DMS114 treated with DMSO at 0.1 percent for 48 hours (cell line): ENCODE results near the gene ZBTB8OS.
"Not testable (repeated sequence)": the region's sequence is repeated elsewhere in the genome, so short reads cannot be mapped to it uniquely, and the experiment has no call there.

ENCODE experiments used
- DNase-seq: peaks from one replicate; lab custom pipeline; 2025; ENCODE audit not compliant: unreplicated experiment; lab: John Stamatoyannopoulos, UW

The ZBTB8OS gene

DNA sequence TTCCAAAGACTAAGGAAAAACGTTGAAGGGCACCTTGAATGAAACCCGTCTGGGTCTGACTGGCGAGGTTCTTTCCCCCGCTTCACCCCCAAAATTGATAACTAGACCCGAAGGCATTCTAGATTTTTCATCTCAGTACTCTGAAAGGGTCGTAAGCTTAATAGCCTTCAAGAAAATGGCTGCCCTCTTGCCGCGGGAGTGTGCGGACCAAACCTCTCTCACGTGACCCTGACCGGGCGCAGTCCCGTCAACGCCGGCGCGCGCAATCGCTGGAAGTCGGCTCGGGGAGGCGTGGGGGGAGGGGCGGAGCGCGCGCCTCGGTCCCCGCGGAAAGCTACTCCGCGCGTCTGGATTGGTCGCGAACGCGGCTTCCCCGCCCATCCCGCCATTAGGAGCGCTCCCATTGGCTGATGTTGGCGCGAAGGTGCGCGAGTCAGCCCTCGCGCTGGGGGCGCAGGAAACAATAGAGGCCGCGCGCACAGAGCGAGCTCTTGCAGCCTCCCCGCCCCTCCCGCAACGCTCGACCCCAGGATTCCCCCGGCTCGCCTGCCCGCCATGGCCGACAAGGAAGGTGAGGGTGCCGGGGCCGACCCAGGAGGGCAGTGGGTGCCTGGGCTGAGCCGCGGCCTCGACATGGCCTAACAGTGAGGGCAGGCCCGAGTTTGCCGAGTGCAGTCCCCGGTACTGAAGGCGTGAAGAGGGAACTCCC, 556 bp upstream of the ZBTB8OS start, which contains the start of gene RBBP4:
TSS of gene RBBP4 (plus strand) at position 457 of the 709 bp plus-strand sequence. CDS start at position 556, 99 bp downstream.
- peak; percentile 96 for DNase-seq

DNA sequence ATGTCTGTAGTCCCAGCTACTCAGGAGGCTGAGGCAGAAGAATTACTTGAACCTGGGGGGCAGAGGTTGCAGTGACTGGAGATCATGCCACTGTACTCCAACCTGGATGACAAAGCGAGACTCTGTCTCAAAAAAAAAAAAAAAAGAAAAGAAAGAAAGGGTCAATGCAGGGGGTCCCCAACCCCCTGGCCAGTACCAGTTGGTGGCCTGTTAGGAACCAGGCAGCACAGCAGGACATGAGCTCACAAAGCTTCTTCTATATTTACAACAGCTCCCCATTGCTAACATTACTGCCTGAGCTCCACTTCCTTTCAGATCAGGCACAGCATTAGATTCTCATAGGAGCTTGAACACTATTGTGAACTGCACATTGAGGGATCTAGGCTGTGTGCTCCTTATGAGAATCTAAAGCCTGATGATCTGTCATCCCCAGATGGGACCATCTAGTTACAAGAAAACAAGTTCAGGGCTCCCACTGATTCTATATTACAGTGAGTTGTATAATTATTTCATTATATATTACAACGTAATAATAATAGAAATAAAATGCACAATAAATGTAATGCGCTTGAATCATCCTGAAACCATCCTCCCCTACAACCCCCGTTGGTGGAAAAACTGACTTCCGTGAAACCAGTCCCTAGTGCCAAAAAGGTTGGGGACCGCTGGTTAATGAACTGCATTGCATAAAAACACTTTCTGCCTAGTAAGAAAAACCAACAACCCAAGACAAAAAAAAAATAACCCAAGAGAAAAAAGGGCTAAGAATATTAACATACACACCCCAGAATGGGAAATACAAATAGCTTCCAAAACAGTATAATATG, 2.8 kb downstream of the ZBTB8OS start:
- DNase-seq: no peak

DNA sequence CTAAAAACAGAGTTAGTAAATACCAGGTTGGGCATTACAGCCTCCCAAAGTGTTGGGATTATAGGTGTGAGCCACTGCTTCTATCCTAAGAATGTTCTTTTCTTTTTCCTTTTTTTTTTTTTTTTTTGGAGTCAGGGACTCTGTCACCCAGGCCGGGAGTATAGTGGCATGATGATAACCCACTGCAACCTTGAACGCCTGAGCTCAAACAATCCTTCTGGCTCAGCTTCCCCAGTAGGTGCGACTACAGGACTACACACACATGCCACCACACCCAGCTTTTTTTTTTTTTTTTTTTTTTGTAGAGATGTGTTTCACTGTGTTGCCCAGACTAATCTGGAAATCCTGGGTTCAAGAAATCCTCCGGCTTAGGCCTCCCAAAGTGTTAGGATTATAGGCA, 5.9 kb downstream of the ZBTB8OS start:
- no peak for DNase-seq

DNA sequence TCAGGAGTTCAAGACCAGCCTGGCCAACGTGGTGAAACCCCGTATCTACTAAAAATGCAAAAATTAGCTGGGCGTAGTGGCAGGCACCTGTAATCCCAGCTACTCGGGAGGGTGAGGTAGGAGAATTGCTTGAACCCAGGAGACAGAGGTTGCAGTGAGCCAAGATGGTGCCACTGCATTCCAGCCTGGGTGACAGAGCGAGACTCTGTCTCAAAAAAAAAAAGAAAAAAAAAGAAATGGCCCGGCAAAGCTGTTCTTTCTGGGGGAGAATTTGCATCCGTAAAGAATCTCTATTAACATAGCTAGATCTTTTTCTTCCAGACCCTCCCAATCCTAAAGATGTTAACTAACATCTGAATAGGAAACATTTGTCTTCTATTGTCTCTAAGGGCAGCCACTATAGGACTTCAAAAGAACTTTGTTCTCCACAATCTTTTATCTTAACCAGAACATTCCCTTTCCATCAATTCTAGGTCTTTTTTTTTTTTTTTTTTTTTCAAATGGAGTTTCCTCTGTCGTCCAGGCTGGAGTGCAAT, 8.0 kb downstream of the ZBTB8OS start:
- not testable (repeated sequence) for DNase-seq

DNA sequence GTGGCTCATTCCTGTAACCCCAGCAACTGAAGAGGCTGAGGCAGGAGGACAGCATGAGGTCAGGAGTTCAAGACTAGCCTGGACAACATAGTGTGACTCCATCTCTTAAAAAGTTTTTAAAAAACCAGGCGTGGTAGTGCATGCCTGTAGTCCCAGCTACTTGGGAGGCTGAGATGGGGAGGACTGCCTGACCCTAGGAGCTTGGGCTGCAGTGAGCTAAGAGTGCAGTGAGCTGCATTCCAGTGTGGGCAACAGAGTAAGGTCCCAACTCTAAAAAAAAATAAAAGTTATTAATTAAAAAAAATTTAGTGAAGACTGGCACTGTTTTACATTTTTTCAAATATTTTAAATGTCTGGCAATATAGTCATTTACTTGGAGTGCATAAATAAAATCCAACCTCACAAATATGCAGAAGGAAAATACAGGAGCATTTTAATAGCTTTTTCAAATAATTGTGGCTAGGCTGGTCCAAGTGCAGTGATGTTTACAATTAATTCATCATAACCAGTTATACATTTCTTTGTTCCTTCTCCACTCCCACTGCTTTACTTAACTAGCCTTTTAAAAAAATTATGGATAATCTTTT, 10.8 kb downstream of the ZBTB8OS start:
- no peak for DNase-seq

DNA sequence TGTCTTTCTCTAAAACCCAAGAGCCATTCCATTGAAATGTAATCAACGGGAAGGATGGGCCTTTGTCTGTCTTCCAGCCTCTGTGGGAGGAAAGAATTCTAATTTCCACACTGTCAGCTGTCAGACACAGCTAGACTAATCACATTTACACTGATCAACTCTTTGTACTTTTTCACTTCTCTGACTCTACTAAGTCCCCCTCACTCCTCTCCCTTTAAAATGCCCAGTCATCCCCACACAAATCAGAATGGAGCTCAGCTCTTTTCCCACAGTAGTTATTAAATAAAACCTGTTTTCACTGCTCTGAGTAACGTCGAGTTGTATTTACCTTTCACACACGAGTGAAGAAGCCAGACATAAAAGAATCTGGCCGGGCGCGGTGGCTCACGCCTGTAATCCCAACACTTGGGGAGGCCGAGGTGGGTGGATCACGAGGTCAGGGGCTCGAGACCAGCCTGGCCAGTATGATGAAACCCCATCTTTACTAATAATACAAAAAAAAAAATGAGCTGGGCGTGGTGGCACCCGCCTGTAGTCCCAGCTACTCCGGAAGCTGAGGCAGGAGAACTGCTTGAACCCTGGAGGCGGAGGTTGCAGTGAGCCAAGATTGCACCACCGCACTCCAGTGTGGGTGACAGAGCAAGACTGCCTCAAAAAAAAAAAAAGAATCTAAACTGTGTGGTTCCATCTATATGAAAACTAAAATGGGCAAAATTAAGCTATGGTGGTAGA, 13.3 kb downstream of the ZBTB8OS start:
- no peak for DNase-seq

DNA sequence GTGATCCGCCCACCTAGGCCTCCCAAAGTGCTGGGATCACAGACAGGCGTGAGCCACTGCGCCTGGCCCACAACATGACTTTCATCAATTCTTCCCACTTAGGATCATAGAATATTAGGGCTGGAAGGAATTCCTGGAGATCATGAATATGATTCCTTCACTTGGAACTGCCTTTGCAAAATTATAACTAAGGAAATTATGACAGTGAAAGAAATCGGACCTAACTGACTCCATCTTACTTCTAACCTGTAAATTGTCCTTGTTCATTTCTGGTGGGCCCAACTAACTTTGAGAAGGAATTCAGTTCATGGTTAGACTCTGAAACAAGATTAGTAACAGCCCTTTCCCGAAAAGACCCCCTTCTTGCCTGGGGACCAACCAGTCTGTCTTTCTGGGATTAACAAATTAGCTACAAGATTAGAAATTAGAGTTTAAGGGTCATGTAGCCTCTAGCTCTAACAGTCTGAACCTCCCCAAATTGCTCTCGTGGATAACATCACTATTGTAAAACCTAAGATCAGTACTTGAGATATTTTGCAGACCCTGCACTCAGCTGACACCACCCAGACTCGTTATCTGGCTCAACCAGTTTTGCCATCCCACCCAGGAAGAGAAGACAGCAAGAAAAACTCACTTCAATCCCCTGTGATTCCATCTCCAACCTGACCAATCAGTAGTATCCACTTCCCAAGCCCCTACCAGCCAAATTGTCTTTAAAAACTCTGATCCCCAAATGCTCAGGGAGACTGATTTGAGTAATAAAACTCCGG, 14.7 kb downstream of the ZBTB8OS start:
- no peak for DNase-seq

DNA sequence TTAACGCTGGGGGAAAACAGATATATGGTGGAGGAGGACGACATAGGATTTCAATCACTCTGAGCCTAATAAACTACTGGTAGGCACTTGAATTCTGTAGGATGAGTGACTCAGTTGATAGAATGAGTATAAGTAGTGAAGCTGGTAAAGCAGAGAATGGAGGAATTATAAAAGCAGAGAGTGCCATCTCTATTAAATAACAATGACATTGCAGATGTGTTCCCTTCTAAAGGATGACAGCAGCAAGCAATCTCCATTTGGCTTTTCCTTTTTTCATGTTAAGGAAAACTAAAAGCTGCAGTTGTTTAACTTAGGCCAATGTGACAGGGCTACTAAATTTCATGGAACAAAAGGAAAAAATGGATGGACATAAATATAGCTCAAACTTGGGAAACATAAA, 17.5 kb downstream of the ZBTB8OS start:
- no peak for DNase-seq

DNA sequence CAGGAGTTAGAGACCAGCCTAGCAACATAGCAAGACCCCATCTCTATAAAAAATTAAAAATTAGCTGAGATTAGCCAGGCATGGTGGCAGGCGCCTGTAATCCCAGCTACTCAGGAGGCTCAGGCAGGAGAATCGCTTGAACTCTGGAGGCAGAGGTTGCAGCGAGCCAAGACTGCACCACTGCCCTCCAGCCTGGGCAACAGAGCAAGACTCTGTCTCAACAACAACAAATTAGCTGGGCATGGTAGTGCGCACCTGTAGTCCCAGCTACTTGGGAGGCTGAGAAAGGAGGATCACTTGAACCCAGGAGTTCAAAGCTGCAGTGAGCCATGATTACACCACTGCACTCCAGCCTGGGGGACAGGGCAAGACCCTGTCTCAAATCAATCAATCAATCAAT, 20.2 kb downstream of the ZBTB8OS start:
- not testable (repeated sequence) for DNase-seq

DNA sequence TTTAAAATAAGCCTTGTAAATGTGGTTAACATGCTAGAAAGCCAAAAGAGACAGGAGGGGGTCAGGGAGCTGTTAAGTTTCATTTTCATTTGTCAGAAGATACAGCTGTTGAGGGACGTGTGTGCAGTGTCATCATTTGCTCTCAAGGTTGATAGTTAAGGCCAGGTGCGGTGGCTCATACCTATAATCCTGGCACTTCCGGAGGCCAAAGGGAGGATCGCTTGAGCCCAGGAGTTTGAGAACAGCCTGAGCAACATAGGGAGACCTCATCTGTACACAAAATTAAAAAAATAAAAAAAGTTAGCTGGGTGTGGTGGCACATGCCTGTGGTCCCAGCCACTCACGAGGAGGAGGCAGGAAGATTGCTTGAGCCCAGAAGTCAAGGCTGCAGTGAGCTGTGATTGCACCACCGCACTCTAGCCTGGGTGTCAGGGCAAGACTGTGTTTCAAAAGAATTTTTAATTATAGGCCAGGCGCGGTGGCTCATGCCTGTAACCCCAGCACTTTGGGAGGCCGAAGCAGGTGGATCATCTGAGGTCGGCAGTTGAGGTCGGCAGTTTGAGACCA, 22.7 kb downstream of the ZBTB8OS start:
- no peak for DNase-seq

DNA sequence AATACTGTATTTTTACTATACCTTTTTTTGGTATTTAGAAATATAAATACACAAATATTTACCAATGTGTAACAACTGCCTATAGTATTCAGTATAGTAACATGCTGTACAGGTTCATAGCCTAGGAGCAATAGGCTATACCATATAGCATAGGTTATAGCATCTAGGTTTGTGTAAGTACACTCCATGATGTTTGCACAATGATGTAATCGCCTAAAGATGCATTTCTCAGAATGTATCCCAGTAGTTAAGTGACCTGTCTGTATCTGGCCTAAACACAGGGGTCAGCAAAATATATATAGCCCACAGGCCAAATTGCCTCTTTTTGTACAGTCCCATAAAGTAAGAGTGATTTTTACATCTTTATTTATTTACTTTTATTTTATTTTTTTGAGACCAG, 24.2 kb downstream of the ZBTB8OS start:
- DNase-seq: no peak

DNA sequence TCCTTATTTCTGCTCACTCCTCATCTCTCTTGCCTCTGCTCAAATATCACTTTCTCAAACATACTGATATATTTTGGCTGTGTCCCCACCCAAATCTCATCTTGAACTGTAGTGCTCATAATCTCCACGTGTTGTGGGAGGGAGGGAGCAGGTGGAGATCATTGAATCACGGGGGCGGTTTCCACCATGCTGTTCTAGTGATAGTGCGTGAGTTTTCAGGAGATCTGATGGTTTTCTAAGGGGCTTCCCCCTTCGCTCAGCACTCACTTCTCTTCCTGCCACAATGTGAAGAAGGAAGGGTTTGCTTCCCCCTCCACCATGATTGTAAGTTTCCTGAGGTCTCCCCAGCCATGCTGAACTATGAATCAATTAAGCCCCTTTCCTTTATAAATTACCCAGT, 26.6 kb downstream of the ZBTB8OS start:
- DNase-seq: no peak

DNA sequence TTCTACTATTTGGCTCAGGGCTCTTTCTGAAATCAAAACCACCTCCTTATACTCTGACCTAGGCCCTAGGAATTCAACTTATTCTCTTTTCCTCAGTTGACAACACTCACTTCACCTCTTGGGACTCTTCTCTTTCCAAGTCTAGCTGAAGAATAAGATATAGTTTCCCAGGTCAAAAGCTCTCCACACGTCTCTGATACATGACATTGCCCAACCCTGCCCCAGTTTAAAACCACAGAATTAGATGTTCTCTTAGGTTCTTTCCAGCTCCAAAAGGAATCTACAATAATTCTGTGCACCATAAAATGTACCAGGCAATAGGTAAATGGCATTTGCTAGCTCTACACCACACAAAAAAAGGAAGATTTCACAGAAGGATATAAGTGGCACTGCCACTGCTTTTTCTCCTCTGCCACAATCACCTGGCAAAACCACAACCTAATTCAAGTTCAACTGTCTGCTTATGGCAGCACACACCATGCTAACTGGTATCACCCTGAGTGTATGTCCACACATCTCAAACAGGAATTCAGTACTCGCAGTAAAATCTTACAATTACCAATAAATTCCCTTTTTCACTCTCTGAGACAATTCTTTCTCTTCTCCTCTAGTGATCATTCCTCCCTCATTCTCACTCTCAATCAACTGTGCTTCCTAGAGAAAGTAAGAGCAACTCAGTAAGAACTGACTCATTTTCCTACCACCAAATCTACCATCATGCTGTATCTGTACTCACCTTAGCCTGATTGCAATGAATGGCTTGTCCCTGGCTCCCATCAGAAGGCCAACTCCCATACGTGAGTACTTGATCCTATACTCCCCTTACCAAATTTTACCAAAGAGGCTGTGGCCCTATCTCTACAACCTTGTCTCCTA, 27.3 kb downstream of the ZBTB8OS start:
- no peak for DNase-seq

DNA sequence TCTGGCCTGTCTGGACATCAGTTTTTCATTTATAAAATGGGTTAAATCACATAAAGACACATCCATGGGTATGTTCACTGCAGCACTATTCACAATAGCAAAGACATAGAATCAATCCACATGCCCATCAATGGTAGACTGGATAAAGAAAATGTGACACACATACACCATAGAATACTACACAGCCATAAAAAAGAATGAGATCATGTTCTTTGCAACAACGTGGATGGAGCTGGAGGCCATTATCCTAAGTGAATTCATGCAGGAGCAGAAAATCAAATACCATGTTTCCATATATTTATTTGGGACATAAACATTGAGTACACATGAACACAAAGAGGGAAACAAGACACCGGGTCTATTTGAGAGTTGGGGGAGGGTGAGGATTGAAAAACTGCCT, 28.1 kb downstream of the ZBTB8OS start:
- DNase-seq: no peak

DNA sequence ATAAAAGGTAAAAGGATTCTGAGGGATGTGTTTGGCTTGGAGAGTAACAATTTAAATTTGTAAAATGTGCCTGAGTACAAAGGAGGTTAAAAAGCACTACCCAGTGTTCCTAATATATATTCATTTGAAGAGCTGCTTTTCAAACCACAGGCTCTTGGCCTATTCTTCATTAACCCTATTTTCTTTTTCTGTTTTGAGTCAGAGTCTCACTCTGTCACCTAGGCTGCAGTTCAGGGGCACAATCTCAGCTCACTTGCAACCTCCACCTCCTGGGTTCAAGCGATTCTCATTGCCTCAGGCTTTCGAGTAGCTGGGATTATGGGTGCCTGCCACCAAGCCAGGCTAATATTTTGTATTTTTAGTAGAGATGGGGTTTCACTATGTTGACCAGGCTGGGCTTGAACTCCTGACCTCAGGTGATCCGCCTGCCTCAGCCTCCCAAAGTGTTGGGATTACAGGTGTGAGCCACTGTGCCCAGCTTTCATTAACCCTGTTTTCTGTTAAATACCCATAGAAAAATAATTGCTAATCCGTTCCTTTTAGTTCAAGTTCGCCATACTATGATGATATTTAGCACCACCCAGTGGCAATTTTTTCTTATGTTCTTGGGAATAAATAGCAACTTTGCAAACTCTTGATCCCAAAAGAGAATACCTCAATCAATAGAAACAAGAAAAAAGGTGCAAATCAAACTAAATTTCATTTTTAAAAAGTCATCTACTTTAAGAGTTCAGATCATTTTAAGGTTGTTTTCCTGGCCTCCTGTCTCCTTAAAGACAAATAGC, 30.5 kb downstream of the ZBTB8OS start:
- DNase-seq: no peak

DNA sequence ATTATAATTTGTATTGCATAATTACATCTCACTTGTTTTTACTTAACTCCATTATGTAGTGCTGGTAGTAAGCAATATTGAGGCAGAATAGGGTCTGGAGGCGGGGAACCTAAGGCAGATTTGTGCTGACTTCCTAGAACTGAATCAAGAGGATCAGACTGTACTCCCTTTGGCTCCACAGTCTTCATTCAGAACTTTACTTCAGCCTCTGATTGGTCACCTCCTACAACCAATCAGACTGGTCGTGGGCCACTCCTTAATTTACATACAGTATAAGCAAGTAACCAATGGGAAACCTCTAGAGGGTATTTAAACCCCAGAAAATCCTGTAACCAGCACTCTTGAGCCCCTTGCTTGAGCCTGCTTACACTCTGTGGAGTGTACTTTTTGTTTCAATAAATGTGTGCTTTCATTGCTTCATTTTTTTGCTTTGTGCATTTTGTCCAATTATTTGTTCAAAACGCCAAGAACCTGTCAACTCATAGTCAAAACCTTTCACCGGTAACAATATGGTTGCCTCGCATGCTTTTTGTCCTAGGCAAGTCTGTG, 31.6 kb downstream of the ZBTB8OS start:
- DNase-seq: no peak

DNA sequence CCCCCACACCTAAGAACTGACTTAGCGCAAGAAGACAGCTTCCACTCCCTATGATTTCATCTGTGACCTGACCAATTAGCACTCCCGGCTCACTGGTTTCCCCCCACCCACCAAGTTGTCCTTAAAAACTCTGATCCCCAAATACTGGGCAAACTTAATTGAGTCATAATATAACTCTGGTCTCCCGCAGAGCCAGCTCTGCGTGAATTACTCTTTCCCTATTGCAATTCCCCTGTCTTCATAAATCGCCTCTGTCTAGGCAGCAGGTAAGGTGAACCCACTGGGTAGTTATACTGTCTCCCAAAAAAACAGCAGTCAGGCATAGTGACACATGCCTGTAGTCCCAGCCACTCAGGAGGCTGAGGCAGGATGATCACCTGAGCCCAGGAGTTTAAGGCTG, 36.9 kb downstream of the ZBTB8OS start:
- no peak for DNase-seq
